SH-SY5Y (cell line): ENCODE data around the gene OPA3.

Experiments used
- GATA2 ChIP-seq: IDR thresholded peaks from 2 replicates; pipeline ENCODE4 v1.6.1; 2011; ENCODE audit warnings: mild to moderate bottlenecking, low read depth, low read length
- GATA3 ChIP-seq: IDR thresholded peaks from 2 replicates; pipeline ENCODE4 v1.6.1; 2011; ENCODE audit warnings: low read depth, mild to moderate bottlenecking, low read length, moderate library complexity

GRCh38 chr19:45623984-45624383 is 39.4 kb upstream of the OPA3 start:
- TF ChIP-seq GATA2 (no peak), GATA3 (no peak)
